ENCODE measurements around the gene ZNF248.

Gene ZNF248

DNA sequence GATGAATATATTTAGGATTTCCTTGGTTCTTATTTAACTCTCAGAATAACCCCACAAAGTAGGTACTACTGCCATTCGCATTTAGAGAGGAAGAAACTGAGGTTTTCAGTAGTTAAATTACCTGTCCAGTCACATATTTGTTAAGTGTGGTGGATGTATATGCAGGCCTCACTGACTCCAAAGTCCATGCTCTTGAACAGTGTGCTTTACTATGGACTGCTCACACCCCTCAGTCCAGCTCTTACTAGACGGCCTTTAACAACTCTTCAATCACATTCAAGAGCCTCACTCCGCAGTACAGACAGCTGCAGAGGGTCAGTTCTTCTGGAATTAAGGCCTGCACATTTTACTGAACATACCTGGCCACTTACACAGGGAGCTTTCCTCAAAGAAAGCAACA is 36.2 kb downstream of the ZNF248 start:
- no peak for DNase-seq (ENCODE audit: low spot score)

DNA sequence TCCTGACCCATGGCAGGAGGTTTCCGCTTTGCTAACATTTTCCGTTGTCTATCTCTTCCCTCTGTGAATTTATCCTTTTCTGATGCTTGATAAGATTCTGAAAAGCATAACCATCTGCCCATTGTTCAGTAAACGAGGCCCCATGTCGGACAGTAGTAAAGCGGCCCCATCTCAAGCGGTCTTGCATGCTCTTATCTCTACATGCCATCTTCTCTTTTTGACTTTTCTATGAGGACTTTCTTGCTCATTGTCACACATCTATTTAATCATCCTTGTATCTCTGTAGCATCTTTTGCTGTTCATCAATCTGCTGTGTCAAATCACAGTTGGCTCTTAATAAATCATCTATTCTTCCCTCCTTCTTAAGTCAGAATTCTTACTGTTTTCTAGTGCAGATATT is 37.6 kb downstream of the ZNF248 start:
- no peak for DNase-seq (ENCODE audit: low spot score)

DNA sequence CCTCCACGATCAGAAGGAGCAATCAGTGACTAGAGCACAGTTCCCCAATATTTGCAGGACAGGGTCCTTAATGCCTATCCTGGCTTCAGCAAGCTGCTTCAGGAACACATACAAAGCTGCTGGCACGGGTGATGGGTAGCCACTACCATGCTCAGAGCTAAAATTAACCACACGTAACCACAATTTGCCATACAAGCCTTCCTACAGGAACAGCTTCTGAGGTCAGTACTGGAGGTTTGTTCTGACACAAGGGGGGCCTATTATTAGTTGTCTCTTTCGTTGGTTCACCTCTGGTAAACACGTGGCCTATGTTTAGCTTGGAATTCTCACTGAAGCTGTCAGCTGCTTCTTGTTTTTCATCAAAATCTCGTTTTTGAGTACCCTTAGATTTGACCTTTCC is 41.1 kb downstream of the ZNF248 start:
- DNase-seq (ENCODE audit: low spot score) = no peak

DNA sequence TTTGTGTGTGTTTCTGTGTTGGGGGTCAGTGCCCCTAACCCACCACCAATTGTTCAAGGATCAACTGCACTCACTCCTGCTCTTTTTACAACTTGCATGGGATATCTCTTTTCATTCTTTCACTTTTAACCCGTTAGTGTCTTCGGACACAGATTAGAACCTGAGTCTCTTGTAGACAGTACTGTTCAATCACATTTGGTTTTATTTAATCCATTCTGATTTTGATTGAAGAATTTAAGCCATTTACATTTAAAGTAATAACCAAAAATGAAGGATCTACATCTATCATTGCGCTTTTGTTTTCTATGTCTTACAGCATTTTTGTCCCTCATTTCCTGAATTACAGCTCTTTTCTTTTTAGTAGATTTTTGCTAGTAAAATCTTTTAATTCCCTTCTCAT is 43.6 kb downstream of the ZNF248 start:
- no peak for DNase-seq (ENCODE audit: low spot score)

DNA sequence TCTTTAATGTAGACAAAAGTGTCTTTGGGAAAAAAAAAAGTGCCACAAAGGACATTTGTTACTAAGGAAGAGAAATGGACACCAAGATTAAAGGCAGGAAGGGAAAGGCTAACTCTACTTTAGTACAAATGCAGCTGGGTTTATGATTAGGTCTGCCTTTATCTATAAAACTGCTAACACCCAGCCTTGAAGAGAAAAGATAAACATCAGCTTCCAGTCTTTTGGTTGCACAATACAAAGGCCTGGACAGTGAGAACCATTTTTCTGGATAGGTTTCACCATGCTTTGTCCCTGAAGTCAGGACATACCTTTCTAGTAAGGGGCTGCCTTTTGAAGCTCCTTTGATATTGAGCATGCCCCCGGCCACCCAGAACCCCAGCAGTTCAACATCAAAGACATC is 45.1 kb downstream of the ZNF248 start:
- DNase-seq (ENCODE audit: low spot score) = no peak

DNA sequence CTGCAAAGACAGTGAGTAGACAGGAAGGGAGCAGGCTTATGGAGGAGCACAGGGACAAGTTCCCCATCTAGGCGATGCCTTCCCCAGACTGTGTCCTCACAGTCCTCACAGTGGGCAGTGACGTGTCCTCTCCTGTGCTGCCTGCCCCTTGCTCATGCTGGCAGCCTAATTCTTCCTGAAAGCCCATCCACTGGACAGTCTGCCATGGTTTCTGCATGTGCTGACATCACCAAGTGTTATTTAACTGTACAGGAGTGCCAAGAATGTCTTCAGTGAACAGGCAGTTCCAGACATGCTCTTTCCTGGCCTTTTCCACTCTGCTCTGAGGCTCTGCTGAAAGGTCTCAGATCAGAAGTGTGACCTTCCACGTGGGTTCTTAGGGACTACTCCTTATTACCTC is 54.1 kb downstream of the ZNF248 start:
- DNase-seq (ENCODE audit: low spot score) = no peak

DNA sequence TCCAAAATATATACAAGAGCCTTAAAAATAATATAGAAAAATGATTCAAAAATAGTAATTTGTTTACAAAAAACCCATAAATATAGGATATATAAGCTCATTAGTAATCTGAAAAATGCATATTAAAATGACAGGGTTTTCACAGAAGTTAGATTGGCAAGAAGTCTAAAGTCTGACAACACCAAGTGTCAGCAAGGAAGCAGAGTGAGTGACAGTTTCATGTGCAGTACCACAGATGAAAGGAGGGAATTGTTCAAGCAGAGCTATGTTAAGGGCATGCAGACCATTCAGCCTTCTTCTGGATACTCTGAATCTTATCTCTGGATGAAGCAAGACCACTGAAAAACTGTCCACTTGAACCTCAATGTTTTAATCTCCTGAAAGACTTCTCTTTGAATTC is 55.9 kb downstream of the ZNF248 start:
- no peak for DNase-seq (ENCODE audit: low spot score)

DNA sequence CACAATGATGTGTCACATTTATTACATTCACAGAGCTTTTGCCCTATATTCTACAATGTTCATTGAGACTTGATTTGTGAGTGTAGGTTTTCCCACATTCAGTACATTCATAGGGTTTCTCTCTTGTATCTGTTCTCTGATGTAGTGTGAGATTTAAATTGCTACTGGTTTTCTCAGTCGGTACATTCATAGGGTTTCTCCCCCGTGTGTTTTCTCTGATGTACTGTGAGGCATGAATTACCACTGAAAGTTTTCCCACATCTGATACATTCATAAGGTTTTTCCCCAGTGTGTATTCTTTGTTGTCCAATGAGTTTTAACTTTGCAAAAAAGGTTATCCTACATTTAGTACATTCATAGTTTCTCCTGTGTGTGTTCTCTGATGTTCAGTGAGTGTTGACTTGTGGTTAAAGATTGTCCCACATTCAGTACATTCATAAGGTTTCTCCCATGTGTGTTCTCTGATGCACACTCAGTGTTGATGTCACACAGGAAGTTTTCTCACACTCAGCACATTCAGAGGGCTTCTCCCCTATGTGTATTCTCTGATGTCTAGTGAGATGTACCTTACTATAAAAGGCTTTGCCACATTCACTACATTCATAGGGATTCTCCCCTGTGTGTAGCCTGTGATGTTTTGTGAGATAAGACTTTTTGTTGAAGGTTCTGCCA is 63.0 kb downstream of the ZNF248 start:
- DNase-seq (ENCODE audit: low spot score) = no peak

DNA sequence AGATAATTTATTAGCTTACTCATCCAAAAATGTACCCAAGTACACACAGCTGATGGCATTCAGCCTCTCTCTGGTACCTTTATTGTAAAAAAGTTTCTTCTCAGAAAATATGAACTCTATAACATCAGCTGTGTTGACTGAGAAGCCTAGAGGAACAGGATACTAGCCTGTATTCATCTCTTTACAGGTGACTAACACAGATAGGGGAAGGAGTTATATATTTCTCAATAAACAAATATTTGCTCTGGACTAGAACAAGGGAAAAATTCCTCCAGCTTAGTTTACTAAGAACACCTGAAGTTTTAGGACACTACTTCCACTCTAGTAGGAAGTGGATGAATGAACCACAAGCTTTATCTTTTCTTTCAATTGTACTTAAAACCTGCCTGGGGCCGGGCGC is 67.8 kb downstream of the ZNF248 start:
- DNase-seq (ENCODE audit: low spot score) = no peak

DNA sequence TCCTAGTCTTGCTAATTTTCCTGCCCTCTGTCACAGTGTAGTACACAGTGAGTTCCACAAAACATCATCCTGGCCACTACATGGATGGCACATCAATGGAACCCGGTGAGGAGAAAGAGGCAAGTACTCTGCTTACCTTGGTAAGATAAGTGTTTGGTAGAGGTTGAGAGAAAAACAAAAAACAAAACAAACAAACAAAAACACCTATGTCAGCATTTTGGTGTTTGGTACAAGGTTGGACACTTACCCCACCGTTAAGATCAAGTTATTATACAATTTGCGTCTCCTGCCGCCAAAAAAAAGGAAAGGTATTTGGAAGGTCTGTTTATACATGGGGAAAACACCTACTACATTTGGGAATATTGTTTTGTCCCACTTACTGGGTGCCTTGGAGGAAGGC is 72.7 kb downstream of the ZNF248 start:
- no peak for DNase-seq (ENCODE audit: low spot score)

DNA sequence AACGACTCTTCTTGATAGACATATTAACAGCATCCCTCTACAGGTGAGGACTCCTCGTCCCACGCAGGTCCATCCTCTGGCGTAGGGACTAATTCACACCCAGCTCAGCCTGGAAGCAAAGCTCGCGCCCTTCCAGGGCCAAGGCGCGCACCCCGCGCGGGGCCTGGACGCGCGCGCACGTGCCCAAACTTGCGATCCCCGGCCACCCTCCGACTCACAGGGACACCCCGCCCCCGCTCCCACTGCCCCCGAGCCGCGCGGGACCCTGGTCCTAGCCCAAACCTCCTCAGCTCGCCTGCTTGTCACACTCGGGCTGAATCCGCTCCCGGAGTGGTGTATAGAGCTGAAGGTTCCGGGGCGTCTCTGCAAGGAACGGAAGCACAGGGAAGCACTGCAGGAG is 76.9 kb downstream of the ZNF248 start:
- no peak for DNase-seq (ENCODE audit: low spot score)

DNA sequence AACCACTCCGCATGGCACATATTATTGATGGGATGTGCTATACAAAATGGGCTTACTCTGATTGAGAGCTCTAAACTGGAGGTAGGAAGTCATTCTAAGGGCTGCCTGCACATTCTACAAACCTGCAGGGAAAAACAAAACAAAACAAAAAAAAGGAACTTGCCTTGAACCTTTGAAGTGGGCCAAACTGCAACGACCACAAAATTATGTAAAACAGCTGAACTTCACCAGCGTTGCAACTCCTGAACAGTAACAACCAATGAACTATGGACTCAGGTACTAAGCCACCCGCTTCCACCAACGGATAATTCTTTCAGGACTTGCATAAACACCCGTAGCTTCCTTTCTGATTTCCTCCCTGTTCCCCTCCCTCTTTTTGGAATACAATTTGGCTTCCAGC is 80.4 kb downstream of the ZNF248 start:
- DNase-seq (ENCODE audit: low spot score) = no peak

DNA sequence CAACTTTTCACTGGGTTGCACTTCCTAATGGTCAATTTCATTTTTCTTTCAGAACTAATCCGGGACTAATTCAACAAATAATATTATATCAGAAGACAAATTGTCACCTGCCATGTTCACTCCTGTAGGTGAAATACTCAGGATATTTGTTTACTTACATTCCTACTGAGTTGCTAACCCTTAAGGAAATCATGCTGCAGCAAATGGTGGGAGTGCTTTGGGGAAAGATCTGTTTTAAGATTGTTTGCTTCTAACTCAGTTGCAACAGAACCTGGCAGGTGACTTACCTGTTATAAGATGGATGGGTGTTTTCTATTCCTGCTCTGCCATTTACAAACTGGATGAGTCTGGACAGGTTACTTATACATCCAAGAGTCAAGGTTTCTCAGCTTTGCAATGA is 81.8 kb downstream of the ZNF248 start:
- no peak for DNase-seq (ENCODE audit: low spot score)

DNA sequence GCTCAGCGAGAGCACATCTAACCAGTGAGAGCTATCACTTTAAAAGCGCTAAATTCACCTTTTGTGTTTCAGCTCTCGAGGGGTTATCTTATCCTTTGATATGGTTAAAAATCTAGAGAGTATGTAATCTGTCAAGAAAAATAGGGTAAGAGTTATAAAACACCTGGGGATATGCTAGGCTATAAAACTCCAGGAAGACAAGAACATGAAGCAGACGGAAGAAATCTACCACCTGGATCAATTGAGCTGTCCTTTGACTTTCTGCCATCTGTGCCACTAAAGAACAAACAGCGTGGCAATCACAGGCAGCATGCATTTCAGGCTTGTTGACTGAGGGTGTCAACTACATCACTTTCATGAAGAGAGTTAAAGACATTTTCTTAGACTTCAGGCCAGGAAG is 83.1 kb downstream of the ZNF248 start:
- DNase-seq (ENCODE audit: low spot score) = no peak

DNA sequence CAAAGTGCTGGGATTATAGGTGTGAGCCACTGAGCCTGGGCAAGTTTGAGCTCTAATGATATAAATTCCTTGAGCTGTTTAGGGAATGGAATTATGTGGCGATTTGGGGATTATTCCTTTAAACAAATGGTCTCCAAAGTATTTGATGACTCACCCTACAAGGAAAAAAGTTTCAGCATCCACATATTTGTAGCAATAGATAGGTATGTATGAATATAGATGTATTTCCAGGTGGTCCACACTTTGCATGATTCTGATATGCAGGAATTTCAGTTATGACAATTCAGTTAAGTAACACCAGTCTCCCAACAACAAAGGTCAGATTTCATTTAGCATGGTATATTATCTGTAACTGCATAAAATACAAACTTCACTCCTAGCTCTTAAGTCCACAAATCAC is 92.2 kb downstream of the ZNF248 start:
- no peak for DNase-seq (ENCODE audit: low spot score)

DNA sequence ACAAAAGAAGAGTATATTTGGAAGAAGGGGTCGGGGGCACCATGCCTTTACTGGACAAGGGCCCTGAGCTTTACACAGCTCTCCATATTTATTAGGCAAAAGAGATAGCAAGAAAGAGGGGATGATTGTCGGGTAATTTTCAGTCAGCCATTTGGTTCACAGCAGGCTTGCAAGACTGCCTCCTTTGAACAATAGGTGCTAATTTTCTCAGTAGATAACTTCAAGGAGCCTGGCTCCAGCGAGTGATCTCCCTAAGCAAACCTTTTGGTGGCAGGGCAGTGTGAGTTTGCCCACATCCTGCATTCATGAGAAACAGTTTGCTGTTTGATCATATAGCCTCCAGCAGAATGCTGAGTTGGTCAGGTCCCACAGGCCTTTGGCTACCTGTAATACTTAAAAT is 94.3 kb downstream of the ZNF248 start:
- DNase-seq (ENCODE audit: low spot score) = no peak

DNA sequence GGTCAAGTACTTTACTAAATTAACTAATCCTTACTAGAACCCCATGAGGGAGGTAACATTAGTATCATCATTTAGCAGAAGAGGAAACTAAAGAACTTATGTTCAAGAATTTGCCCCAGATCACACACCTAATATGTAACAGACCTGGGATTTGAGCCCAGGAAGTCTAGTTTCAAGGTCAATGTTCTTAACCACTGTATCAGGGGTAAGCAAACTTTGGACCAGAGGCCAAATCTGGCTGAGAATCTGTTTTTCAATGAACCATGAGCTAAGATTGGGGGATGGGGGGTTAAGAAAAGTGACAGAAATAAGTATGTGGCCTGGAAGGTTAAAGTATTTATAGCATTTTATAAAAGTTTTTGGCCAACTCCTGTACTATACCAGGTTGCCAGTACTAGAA is 95.1 kb downstream of the ZNF248 start:
- no peak for DNase-seq (ENCODE audit: low spot score)

DNA sequence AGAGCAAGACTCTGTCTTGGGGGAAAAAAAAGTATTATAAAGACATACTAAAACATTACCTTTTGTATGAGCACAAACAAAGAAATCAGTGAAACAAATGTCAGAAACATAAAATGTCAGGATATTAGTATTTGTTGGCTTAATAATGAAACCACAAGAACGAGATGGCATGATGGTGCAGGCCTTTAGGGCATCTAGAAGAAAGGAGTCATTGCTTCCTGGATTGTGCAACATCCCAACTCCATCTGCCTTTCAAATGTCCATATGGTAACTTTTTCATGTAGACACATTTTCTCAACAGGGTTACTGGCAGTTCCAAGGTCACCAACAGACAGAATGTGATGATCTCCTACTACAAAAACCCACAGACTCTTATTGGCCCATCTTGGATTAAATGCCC is 96.6 kb downstream of the ZNF248 start:
- no peak for DNase-seq (ENCODE audit: low spot score)

DNA sequence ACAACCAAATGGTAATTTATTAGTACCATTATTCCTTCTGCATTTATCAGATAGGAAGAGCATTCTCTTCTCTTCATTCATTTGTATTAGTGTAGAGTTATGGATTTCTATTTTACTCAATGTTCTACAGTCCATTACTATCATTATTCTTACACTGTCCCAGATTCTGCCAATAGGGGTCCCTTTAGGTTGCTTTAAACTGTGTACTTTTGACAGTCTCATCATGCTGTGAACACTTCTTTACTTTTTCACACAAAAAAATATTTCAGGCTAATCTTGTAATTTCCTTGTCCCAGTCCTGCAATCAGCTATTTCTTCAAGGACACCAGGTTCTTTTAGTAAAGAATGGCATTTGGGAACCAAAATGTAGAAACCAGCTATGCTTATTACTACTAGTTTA is 99.3 kb downstream of the ZNF248 start:
- no peak for DNase-seq (ENCODE audit: low spot score)

DNA sequence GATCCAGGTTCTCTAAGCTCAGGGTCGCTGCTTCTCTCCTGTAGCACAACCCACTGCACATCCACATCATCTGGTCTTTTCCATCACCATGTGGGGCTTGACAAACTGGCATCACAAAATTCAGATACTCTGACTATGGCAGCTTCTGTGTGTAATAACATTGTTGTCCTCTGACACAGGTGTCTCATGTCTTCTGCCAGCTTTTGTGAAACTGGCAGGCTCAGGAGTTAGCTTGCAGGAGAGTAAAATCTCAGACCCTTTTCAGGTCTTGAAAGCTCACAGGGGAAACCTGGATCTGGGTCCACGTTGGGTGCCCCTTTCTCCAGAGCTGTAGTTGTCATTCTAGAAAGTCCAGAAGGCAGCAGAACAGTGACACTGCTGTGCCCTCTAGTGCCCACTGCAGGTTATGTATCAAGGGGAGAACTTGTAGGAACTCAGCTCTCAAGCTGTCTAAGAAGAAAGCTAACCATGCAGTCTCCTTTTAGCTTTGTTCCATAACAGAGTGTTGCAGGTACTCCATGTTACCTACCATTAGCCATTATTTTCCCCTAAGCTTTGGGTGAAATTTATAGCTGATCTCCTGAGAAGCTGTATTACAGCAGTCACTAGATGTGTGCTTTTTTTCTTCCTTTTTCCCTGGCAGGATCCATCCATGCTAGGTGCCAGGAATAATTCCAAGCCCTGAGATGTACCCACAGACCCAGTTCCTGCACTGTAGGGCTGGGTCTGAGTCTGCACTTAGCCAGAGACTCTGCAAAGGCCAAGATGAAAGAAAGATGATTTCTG is 102.7 kb downstream of the ZNF248 start:
- no peak for DNase-seq (ENCODE audit: low spot score)

DNA sequence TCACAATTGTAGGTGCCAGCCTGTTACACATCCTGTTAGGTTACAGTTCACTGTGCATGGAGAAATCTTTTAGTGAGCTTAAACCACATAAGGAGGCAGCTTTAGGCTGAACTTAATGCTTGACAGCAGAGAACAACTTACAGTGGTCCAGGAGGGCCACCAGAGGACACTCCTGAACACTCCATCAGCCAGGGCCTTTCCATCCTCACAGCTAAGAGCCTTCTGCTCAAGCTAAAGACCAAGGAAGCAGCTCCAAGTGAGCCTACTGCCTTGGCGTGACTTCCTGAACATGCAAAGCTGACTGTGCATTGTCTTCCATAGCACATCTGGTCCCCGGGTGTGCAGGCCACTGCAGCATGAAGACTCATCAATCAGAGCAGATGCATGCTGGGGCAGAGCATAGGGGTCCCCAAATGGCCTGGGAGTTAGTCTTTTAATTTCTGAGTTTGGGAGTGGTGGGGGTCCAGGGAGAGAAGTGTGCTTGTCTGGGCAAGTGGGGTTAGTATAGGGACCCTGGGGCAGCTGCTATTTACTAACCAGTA is 105.0 kb downstream of the ZNF248 start:
- no peak for DNase-seq (ENCODE audit: low spot score)

DNA sequence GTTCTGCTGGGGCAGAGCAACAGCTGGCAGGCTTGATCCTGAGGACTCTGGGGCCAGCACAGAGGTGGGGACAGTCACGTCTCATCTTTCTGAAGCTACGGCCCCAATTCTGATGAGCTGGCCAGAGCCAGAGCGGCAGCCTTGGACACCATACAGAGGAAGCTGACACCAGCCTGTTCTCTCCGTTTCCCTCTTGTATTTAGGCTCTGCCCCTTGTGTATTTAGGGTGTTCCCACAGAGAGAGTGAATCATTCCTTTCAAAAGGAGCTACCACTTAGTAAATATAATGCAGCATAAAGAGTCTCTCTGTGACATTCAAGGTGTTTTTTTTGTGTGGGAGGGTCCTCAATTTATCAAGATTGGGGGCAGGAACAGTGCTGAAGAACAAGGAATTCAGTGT is 109.2 kb downstream of the ZNF248 start:
- DNase-seq (ENCODE audit: low spot score) = no peak

DNA sequence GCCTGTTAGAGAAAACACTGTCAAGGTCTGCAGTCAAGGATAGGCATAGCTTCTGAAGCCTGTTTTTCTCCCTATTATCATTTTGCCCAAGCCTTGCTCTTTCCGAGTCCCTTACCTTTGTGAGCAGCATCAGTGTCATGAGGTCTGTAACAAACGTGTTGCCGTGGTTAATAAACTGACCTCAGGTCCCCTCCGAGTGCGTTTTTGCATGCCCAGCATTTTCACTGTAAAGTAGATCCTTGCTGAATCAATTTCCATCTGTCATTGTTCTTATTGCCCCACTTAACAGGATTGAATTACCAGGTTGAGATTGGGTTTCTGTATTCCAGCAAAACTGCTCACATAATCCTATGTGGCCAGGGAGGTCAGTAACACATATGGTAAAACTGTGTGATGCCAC is 110.3 kb downstream of the ZNF248 start:
- no peak for DNase-seq (ENCODE audit: low spot score)

DNA sequence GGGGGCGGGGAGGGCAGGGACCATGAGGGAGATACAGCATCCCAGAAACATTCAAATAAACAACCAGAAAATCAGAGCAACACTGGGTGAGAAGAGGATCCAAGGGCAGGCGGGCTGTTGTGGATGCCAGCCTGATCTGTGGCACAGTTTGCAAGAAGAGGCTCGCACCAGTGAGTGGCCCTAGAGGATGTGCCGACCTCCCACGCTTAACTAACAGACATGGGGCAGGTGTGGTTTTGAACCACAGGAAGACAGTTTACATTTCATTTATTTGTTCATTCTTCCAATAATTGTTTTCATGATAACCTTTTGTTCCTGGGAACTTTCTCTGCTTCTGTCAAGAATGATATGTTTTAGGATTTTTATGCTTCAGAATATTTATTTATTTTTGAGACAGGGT is 115.6 kb downstream of the ZNF248 start:
- DNase-seq (ENCODE audit: low spot score) = no peak
